Glutamatergic neuron (in vitro differentiated cells): ENCODE results near the gene TWF2. TPM values are rescaled to one million over a fixed set of nuclear protein-coding genes. Genes with fewer than 3 reads are reported as not detected.
"Not testable (repeated sequence)": the region's sequence is repeated elsewhere in the genome, so short reads cannot be mapped to it uniquely, and the experiment has no call there.

Source experiments
- DNase-seq: peaks from one replicate; pipeline ENCODE4 v3.0.0; 2022
- H3K27ac Mint-ChIP-seq: one replicate; pipeline ENCODE4 v1.8.0; 2020; ENCODE audit warnings: mild to moderate bottlenecking, mixed read lengths, inconsistent platforms; ENCODE audit not compliant: unreplicated experiment
- H3K27me3 Mint-ChIP-seq: one replicate; pipeline ENCODE4 v1.8.0; 2020; ENCODE audit warnings: mild to moderate bottlenecking, moderate library complexity, mixed read lengths, inconsistent platforms; ENCODE audit not compliant: unreplicated experiment
- H3K36me3 Mint-ChIP-seq: one replicate; pipeline ENCODE4 v1.8.0; 2020; ENCODE audit warnings: mild to moderate bottlenecking, mixed read lengths, inconsistent platforms; ENCODE audit not compliant: unreplicated experiment
- H3K4me1 Mint-ChIP-seq: one replicate; pipeline ENCODE4 v1.8.0; 2020; ENCODE audit warnings: mild to moderate bottlenecking, low read depth, mixed read lengths, inconsistent platforms; ENCODE audit not compliant: unreplicated experiment
- H3K4me3 Mint-ChIP-seq: one replicate; pipeline ENCODE4 v1.8.0; 2020; ENCODE audit warnings: mild to moderate bottlenecking, mixed read lengths, inconsistent platforms; ENCODE audit not compliant: unreplicated experiment
- H3K9me3 Mint-ChIP-seq: one replicate; pipeline ENCODE4 v1.8.0; 2020; ENCODE audit warnings: mild to moderate bottlenecking, moderate library complexity, mixed read lengths, inconsistent platforms; ENCODE audit not compliant: unreplicated experiment
- long read RNA-seq: library from polyadenylated mRNA; unstranded; transcript quantifications from one replicate; pipeline ENCODE4 v2.0.0, GENCODE V29; 2020; ENCODE audit not compliant: unreplicated experiment
- total RNA-seq: library from RNA; stranded (reverse); fragmentation: NEBNext Ultra II Directional; extraction: Animal tissue kit (Norgen Biotek cat#: 25700); gene quantifications from one replicate; pipeline ENCODE4 v1.2.1, GENCODE V29; 2021; ENCODE audit not compliant: unreplicated experiment
- TF ChIP-seq, protein P1 (sequence below): fragments of 200-600 bp; sonication (generic); IDR thresholded peaks from one replicate; pipeline ENCODE4 v1.5.0; 2021; ENCODE audit not compliant: partially characterized antibody, unreplicated experiment

Gene TWF2
- total RNA-seq, result 45.5 TPM
- long read RNA-seq, transcript TWF2-201 (9 exons, 1,718 nt), result major isoform, 48 of 58 reads
- long read RNA-seq, partial matches to known transcripts, result 3 of 58 reads
- long read RNA-seq, other reads (novel, unspliced or antisense), result 7 of 58 reads

DNA sequence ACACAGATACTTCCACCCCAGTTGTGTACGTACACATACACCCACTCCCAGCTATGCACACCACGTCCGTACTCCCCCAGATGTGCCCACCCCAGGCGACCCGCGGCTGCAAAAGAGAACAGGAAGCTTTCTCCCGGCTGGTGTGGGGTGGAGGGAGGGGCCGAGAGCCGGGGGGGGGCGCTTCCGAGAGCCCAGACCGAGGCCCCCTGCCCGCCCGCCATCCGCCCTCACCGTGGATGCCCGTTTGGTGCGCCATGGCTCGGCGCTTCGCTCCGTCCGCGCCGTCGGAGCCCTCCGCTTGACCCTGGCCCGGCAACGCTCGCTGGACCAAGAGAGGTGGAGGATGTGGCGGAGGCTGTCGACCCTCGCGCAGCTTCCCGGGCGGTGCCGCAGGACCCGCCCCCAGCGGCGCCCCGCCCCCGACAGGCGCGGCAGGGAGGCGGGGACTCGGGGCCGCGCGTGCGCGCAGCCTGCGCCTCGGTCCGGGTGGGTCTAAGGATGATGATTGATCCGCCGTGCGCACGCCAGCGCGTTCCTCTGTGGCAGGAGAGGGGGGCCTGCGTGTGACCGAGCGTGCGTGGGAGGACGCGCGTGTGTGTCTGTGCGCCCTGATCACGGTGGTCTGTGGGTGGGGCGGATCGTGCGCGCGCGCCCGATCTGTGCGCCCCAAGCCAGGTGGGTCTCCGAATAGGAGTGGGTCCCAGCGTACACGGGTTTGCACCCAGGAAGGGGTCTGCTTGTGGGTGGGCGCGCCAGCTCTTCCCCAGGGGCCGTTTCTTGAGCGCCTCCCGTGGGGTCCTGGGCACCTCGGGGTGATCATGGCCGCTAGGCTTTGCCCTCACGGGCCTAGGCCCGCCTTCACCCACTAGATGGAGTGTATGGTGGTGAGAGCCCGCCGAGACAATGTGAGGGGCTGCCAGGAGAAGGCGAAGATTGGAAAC lies at the start of gene TWF2:
Gene TWF2 (minus strand): TSS at position 398 of the 941 bp plus-strand sequence. CDS start 142 bp downstream, at position 256.
- Mint-ChIP-seq H3K27me3 (peaks cover 18% of the 10 kb centered on the region), H3K36me3 (no peaks in the 10 kb centered on the region), H3K27ac (peak within 1 kb of the TSS; percentile 100), H3K4me1 (peaks cover 20% of the 10 kb centered on the region), H3K4me3 (peak within 1 kb of the TSS; percentile 98), H3K9me3 (peaks cover 25% of the 10 kb centered on the region)
- peak; percentile 90 for DNase-seq
- TF ChIP-seq, protein P1, sequence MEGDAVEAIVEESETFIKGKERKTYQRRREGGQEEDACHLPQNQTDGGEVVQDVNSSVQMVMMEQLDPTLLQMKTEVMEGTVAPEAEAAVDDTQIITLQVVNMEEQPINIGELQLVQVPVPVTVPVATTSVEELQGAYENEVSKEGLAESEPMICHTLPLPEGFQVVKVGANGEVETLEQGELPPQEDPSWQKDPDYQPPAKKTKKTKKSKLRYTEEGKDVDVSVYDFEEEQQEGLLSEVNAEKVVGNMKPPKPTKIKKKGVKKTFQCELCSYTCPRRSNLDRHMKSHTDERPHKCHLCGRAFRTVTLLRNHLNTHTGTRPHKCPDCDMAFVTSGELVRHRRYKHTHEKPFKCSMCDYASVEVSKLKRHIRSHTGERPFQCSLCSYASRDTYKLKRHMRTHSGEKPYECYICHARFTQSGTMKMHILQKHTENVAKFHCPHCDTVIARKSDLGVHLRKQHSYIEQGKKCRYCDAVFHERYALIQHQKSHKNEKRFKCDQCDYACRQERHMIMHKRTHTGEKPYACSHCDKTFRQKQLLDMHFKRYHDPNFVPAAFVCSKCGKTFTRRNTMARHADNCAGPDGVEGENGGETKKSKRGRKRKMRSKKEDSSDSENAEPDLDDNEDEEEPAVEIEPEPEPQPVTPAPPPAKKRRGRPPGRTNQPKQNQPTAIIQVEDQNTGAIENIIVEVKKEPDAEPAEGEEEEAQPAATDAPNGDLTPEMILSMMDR, result no peak

DNA sequence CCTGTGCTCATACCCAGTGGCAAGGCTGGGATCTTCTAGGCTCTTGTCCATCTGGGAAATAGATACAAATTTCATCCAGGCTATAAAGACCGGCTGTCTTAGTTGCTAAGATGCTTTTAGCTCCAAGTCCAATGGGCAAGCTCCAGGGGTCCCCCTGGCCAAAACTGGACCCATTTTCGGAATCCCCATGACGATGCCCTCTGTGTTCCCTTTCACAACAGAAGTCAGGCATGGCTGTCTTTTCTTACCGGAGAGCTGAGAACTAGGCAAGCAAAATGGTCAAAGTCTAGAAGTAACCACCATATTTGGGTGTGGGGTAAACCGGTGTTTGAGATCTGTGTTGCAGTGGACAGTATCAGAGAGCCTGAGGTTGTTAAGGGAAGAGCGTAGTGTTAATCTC lies 49.7 kb upstream of the TWF2 start:
- no peak for DNase-seq
- Mint-ChIP-seq H3K4me3 (peak overlapping the region; percentile 90), H3K27ac (peak overlapping the region; percentile 100), H3K9me3 (peaks cover 6% of the 10 kb centered on the region), H3K36me3 (no peaks in the 10 kb centered on the region), H3K4me1 (peaks cover 11% of the 10 kb centered on the region), H3K27me3 (peaks cover 4% of the 10 kb centered on the region)
- TF ChIP-seq, protein P1, result no peak

DNA sequence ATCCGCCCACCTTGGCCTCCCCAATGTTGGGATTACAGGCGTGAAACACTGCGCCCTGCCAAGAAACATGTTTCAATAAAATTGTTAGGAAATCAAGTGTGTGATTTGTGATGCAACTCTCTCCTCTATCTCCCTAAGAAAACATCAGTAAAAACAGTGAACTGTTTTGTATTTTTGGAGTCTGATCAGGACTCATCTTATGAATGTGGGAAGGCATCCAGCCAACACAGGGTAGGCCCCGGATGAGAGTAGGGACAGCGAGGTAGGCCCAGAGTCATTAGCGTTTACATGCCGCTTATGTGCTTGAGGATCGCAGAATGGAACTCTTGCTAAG lies 47.8 kb upstream of the TWF2 start:
- TF ChIP-seq, protein P1, result no peak
- peaks cover 4% of the 10 kb centered on the region for H3K27me3 Mint-ChIP-seq
- DNase-seq, result no peak
- peak overlapping the region; percentile 90 for H3K4me3 Mint-ChIP-seq
- H3K4me1 Mint-ChIP-seq, result peaks cover 9% of the 10 kb centered on the region
- peaks cover 6% of the 10 kb centered on the region for H3K9me3 Mint-ChIP-seq
- H3K27ac Mint-ChIP-seq, result peak overlapping the region; percentile 100
- H3K36me3 Mint-ChIP-seq, result no peaks in the 10 kb centered on the region

DNA sequence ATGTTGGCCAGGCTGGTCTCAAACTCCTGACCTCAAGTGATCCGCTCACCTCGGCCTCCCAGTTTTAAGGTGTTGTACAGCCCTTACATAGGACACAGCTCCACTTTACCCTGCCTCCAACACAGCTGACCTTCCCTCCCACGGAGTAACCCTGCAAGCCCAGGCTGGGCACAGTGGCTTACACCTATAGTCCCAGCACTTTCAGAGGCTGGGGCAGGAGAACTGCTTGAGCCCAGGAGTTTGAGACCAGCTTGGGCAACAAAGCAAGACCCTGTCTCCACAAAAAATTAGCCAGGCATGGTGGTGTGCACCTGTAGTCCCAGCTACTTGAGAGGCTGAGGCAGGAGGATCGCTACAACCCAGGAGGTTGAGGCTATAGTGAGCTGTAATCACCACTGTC lies 45.1 kb upstream of the TWF2 start:
- not testable (repeated sequence) for H3K27ac Mint-ChIP-seq, H3K4me1 Mint-ChIP-seq, H3K9me3 Mint-ChIP-seq, H3K36me3 Mint-ChIP-seq, H3K4me3 Mint-ChIP-seq, H3K27me3 Mint-ChIP-seq, DNase-seq

DNA sequence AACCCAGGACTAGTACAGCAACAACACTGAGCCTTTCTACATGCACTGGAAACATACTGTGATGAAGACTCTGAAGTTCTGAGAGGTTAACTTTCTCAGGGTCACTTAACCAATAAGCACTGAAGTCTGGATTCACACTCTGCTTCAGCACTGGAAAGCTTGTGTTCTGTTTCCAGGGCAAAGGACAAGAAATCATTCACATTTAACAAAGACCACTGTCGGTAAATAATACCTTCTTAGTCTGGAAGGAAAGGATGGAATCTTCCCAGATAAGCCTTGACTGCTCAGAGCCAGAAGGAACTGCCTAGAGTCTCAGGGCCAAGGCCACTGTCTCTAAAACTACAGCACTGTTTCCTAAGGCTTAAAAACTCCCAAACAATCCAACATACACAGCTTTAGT lies 44.3 kb upstream of the TWF2 start:
- peaks cover 2% of the 10 kb centered on the region for H3K4me1 Mint-ChIP-seq
- TF ChIP-seq, protein P1, result no peak
- H3K9me3 Mint-ChIP-seq, result peaks cover 8% of the 10 kb centered on the region
- peaks cover 6% of the 10 kb centered on the region for H3K27me3 Mint-ChIP-seq
- no peak overlapping the region for H3K27ac Mint-ChIP-seq
- H3K36me3 Mint-ChIP-seq, result no peaks in the 10 kb centered on the region
- no peak for DNase-seq
- H3K4me3 Mint-ChIP-seq, result no peak overlapping the region
